HG02678 (cell line): ENCODE results near the gene LPP.

Experiments
- ATAC-seq: cut with Tn5 transposase; IDR thresholded peaks from one replicate; pipeline ENCODE4 v1.9.1; 2021; ENCODE audit warnings: mild to moderate bottlenecking, moderate library complexity; ENCODE audit not compliant: unreplicated experiment

The LPP gene

DNA sequence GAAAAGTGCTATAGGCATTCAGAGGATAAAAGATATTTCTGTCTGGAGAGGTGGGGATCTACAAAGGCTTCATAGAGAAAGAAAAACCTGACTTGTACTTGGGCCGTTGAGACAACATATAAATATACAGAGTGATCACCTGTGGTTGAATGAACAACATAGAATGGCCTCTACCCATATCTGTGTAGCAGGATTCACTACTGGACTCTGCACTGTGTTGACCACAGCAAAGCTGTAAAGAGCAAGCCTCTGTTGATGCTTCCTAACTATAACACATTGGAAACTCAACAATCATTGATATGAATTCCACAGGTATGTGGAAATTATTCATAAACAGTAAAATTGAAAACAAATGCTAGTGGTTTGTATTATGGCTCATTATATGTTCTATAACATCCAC is 19.1 kb upstream of the LPP start:
- no peak for ATAC-seq

DNA sequence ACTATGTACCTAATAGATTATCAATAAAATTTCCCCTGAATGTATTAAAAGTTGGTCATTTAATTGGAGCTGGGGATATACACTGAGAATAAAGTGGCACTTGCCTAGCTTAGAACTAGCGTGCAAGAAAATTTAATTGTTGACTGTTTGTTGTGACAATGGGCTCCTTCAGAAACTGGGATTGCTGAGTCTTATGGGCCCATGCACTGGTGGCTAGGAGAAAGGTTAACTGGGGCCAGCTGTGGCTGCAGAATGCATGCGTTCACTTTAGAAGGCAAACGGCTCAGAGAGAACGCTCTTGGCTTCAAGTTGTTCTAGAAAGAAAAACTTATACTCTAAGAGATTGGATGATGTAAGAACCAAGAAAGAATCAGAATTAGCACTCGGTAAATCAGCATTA is 18.7 kb upstream of the LPP start:
- no peak for ATAC-seq

DNA sequence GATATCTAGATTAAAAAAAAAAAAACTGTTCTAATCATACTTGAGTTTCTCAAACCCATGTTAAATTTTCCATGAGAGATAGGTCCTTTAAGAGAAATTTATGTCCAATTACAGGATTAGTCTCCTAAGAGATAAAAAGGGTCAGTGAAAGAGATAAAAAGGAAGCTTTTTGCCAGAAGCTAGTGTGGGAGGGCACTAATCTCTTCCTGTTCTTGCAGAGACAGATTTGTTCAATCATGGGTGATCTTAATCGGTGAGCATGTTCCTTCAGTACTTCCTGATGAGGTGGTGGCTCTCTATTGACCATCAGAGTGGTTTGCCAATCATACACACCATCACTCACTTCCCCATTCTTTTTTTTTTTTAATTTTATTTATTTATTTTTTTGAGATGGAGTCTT is 16.9 kb upstream of the LPP start:
- ATAC-seq = no peak

DNA sequence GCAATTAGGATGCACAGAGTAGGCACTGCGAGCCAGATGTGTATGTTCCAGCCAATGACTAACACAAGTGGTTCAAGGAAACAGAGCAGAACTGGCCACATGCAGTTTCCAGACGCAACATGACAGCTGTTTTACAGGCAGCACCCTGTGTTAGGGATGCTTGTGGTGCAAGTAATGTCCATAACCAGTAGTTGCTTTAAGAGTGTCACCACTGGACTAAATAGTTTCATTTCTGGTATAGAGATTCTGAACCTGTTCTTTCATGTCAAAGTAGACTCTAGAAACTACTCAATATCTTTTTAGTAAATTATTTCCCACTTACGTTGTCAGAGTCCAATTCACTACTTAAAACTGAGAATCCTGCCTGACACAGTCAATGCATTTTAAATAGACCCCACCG is 14.5 kb upstream of the LPP start:
- no peak for ATAC-seq

DNA sequence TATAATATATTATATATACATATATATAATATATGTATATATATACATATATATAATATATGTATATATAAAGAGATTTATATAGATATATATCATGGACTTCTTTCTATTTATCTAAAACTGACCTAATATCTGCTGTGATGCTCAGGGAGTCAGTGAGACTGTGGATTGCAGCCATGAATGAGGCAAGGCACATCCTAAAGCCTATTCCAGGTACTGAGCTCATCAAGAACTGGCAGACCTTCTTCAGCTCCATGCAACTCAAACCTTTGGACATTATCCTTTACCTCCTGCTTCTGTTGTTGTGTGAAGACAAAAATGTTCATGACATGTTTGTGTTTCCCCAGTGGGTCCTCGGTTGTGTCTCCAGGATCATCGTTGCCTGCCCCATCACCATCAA is 7.7 kb upstream of the LPP start:
- ATAC-seq = no peak

DNA sequence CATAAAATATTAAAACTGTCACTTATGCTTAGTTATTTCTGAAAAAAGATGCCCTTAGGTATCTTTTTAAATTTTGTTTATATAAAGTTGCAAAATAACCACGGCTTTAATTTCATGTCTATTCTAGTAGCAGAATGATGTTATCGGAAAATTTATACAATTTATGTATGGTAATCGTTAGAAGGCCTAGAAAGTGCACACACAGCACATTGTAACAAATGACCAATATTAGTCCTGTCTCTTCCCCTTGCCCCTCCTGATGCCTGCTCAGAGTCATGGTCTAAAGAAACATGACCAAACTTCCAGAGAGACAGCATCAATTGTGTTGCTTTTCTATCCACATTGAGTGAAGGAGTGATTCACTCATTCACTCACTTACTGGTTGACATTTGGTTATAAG is 6.2 kb upstream of the LPP start:
- ATAC-seq = no peak

DNA sequence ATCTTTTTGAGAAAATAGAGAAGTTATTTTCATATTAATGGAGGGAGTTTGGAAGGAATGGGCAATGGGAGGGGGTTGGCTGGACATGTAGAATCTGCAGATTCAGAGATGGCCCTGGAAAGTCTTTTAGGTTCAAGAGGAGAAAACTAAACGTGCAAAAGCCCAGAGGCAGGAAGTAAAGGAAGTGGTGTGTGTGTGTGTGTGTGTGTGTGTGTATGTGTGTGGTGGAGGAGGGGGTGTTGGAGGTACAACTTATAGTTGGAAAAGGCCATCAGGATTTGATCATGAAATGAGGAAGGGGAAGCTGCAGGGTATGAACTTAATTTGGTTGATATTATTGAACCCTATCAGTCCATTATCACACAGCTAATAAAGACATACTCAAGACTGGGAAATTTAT is 5.6 kb upstream of the LPP start:
- ATAC-seq = no peak

DNA sequence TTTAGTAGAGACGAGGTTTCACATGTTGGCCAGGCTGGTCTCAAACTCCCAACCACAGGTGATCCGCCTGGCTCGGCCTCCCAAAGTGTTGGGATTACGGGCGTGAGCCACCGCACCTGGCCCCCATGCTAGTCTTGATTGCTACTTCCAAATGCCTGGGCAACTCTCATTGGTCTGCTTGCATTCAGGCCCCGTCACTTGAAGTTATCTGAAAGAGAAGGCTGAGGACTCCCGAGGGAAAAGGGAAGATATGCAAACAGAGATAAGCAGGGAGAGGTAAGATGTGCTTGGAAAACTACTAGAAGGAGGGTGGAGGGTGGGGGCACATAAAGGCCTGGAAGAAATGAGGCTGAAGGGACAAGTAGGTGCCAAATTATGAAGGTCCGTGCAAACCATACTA is 4.4 kb upstream of the LPP start:
- no peak for ATAC-seq

DNA sequence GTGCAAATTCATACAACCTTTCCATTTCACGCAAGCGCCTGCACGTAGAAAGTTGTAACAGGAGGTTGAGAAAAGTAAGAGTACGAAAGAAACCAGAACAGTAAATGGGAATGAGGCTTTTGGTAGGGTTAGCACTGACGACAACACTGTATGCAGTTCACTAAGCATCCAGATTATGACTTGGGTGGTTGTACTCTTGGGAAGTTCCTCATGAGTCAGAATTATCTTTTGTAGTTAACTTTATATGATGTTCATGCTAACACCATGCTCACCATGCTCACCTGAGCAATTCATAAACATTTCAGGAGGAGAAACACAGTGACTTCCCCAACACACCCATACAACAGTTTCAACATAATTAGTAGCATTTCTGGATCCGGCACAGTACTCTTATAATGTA is 3.0 kb upstream of the LPP start:
- no peak for ATAC-seq

DNA sequence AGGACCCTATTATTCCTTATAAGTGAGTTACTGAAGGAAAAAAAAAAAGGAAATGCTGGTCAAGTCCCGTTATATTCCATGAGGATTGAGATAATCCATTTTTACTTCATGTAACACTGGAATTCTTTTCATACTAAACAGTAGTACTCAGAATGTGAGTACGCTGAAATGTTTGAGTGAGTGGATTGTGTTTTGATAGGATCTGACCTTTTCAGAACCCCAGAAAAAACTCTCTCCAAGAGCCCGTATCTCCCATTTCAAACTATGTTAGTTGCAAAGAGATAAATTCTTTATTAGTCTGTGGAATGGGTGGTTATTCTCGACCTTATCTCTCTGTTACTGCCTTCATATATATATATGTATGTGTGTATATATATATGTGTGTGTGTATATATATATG is 2.5 kb upstream of the LPP start:
- ATAC-seq = no peak

DNA sequence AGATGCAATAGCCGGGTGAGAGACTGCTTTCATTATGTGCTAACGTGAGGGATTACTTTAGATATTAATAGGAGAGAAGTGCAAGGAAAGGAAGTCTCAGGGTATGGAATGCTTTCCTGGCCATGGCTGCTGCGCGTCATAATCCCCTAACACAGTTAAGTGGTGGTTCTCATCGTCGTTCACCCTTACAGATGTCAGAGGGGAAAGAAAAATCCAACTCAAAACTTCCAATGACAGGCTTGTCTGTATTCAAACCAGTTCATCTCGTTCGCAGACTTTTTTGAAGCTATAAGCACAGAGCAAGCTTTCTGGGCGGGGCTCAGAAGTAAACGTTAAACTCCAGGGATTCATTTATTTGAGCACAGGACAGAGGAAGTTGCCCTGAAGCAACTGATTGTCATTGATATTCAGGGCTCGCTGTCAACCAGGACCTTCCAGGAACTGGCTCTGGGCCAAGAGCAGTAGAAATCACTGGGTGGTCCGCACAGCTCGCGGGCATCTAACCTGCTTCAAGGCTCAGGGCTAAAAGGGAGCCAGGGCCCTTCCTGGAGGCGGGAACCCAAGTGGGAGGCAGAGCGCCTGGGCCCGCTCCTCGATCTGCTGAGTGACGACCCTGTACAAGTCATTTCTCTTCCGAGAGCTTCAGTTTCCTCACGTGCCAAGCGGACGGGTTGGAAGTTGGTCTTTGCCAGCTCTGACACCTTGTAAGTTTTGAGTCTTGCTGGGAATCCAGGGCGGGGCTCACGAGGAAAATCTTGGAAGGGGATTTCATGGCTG is 1.1 kb upstream of the LPP start:
- no peak for ATAC-seq

DNA sequence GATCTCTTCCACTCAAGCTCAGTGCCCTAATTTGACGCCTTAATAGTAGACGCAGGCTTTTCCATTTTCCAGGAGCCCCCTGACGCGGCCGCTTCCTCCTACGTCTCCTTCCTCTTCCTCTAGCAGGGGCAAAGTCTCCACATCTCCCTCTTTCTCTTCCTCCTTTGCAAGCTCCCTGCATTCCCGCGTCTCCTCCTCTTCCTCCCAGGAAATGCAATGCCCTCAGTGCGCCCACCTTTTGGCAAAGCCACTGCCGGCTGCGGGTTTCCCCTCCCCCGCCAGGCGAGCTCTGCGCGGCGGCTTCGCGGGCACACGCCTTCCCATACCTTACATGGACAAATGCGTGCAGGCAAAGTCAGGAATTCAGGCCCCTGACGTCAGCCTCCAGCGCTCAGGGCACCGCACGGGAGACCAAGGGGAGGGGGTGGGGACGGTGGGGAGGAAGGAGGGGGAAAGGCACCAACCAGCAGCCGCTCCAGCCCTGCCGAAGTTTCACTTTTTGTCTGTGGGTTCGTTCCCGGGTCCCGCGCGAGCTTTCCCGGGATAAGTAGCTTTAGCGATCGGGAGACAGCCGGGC is 432 bp upstream of the LPP start:
- ATAC-seq = peak; percentile 19

DNA sequence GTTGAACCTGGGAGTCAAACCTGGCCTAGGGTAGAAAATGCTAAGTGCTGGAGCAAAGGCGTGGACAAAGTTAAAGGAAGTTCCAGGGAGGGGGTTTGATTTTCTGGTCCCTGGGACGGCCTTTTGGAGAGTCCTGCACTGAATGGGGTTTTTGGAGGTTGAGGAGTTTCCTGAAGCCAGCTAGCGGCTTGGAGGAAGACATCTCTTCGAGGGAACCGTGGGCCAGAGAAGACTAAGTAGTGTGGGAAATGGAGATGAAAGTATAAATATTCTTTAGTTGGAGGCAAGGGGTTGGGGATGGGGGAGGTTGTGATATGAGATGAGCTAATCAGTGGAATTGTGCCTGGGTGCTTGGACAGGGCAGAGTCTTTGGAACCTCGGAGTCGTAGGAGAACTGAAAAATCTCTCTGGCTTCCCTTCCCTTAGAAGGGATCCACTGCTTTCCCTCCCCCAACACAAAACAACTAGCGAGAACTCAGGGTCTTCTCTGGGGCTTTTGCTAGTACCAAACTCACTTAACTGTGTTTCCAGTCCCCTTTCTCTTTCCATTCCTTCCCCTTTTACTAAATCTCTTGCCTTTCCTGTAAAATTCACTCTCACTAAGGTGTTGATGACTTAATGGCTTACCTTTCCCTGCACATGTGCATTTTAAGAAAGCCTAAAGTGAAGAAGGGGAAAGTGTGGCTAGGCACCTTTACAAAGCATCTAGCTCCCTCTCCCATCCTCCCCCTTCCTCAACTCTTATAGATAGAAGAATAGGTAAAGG is 1.0 kb downstream of the LPP start:
- no peak for ATAC-seq

DNA sequence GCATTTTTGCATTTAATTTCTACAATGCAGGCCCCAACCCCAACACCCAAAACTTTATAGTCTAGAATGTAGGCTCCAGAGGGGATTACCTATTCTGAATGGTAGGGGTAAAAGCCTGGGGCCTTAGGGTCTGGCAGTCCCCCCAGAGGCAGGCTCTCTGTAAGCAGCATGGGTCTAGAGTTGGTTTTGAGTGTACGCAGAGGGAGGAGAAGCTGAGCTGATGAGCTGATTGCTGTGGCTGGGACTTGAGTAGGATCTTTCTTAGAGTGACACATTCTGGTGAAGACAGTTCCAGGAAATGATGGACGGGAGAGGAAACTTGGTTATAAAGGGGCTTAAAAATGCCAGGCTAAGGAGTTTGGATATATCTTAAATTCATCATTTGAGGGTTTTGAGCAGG is 2.1 kb downstream of the LPP start:
- no peak for ATAC-seq

DNA sequence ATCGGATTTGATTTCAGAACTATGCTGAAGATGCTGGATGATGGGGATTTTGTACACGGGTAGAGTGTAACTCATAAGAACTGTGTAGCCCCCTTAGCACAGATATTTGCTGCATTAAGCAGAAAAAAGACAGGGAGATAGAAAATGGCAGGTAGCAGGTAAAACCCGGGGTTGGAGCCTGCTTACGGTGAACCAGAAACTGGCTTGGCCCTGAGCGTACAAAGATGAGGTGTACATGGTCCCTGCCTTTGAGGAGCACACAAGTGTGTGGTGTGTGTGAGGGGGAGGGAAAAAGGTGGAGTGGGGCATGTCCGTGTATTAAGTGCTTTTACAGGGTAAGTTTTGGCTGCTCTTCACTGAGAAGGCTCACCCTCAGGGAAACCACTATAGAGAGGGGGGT is 3.5 kb downstream of the LPP start:
- ATAC-seq = no peak

DNA sequence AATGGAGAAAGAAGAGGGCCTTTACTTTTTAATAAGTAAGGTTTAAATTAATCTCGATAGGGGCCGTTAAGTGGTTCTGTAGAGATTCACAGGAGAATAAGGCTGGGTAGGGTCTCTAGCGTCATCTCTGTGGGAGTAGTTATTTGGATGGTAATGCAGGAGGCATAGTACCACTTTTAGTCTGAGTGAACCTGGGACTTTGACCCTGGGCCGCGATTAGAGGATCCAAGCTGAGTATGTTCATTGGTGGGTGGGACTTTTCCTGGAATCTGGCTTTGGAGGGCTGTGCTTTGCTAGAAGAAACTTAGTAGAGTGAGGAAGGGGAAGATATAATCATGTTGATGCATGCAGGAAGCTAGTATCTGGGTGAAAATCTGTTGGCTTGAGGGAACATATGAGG is 4.0 kb downstream of the LPP start:
- ATAC-seq = no peak

DNA sequence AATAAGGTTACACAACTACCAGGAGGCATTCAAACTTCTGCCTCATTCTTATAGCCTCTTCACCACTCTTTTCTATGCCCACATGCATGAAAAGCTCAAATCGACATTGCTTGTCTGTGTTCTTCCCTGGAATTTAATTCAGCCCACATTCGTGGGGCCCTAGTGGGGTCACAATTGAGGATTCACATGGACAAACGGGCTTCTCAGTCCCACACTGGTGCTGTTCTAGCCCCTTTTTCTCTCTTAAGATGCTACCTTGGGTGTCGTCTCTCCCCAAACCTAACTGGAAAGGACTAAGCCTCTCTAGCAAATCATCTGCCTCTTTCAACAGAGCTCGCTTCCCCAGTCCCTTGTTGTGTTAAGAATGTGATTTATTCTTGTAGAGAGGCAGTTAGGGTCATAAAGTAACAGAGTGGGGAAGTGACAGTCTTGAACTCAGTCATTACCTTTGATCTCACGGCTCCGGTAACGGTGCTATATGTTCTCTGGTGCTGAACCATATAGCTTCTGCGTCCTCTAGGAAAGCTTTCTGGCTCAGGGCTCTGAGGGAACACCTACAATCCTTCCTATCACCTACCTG is 4.9 kb downstream of the LPP start:
- ATAC-seq = no peak

DNA sequence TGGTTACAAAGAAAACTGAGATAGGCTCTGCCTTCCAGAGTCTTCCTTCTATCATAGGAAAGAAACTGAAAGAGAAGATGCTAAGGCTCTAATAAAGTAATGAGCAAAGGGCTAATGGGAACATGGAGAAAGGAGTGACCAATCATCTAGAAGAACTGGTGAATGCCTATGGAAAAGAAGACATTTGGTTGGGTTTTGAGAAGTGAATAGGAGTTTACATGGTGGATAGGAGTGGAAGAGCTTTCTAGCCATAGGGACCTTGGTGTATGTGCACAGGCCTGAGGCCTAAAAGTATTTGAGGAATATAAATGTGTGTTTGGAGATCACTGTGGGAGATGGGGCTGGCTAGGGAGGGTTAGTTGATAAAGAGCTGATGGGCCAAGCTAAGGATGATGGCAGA is 6.8 kb downstream of the LPP start:
- ATAC-seq = no peak

DNA sequence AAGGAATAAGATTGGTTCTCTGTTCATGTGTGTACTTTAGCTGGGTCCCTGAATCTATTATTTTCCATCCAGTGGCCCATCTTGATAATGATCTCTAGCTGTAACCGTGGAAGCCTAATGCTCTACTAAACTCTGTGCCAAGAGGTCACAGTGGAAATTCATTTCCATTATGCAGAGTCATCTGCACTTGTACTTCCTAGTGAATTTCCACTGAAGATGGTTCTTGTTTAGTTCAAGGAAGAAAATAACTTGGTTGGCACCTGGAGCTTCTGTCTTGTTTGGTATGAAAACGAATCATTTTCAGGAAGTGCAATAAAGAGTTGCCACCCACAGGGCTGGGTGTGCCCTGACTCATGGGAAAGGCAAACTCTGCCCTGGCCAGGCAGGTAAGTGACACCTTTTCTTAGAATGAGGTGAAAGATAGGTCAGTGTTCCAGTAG is 10.3 kb downstream of the LPP start:
- no peak for ATAC-seq

DNA sequence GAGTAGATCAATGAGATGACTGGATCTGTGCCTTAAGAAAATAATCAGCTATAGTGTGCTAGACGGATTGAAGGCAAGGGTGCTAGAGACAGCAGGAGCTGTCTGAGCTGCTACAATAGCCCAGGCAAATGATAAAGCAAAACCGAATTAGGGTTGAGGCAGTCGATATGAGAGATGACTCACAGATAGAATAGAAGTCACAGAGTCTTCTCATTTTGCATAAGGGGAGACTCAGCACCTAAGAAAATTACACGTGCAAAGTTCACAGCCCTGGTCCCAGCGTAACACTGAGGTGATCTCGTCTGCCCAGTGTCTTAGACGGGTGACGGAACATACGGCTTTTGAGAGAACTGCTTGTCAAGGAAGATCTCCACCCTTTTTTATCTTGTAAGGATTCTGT is 11.6 kb downstream of the LPP start:
- no peak for ATAC-seq

DNA sequence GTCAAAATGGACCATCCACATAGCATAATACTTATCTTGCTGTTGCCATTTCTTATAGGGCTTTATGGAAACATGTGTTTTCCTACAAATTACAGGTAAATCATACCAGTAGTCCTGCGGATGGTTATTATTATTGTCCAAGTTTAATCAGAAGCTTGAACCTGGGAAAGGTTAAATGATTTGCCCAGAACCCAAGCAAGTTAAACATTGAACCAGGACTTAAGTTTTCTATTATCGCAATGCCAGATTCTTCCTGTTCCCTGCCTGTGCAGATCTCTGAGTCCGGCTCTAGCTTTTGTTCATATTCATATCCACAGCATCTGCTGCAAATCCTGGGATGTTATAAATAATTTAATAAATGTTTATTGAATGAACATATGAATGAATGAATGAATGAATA is 12.5 kb downstream of the LPP start:
- ATAC-seq = no peak

DNA sequence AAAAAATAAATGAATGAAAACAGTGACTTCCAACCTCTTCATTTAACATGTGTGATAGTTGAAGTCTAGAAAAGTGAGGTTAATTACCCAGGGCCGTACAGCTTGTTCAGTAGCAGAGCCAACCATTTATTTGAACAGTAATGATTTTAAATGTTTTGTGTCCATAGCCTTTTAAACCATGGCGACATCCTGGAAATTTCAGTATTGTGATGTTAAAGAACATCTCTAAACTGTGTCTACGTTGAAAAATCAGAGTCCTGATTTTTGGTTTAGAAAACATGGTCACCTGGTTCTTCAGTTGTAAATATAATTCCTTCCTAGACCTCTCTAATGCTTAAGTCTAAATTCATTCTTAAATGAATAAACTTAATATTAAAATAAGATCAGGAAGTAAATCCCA is 14.2 kb downstream of the LPP start:
- ATAC-seq = no peak
